ENCODE data around the gene DYRK1A. TPM values are rescaled to one million over a fixed set of nuclear protein-coding genes. Genes with fewer than 3 reads are reported as not detected.

The DYRK1A gene
- polyA plus RNA-seq, result 27.6 and 28.4 TPM in 2 replicates

DNA sequence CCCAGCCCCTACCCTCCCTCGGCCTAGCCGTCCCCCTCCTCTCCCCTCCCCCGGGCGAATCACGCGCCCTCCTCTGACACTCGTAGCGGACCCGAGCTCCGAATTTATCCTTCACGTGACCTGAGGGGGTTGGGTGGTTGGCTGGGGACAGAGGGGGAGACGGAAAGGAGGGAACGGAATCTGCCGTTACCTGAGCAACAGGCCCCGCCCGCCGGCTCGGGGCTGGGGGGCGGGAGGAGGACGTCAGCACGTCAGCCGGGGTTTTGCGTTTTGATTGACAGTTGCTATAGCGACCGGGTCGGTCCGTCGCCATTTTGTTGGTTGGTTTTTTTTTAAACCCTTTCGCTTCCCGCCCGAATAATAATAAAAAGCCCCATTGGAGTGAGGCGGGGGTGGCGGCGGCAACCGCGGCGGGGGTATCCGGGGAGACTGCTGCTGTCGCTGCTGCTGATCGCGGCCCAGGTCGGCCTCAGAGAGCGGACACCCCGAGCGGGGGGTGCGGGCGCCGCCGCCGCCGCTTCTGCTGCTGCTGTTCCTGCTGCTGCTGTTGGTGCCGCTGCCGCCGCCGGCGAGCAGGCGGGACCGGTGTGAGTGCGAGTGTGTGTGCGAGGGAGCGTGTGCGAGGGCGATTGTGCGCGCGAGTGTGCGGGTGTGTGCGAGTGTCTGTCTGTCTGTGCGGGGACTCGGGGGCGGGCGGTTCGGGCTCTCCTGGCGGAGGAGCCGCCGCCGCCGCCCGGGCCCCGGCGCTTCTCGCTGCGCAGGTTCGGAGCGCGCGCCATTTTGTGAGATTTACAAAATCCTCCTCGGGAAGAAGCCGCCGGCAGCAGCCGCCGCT lies at the start of gene DYRK1A:
DYRK1A (plus strand) TSS at position 292 of the 835 bp plus-strand sequence. CDS start 53,602 bp downstream, outside the sequence.

Other genes with a start within 250 kb of the DYRK1A start
- gene VPS26C, start 99.4 kb upstream of the DYRK1A start, polyA plus RNA-seq, result 15.7 and 24.4 TPM in 2 replicates